Liver (tissue), 3 donors: ENCODE measurements around the gene RBM38.

Experiments used
- FOXA1 ChIP-seq: IDR thresholded peaks from 2 replicates; pipeline ENCODE4 v1.6.1; 2016; ENCODE audit warnings: antibody characterized with exemption
- GABPA ChIP-seq, 2 donors: IDR thresholded peaks in 1 of 2; conservative IDR thresholded peaks in 1 of 2; 2 replicates each; pipeline ENCODE4 v1.6.1; 2016; ENCODE audit warnings: antibody characterized with exemption in 2 of 2, mild to moderate bottlenecking in 1 of 2, moderate library complexity in 1 of 2
- HNF4G ChIP-seq: IDR thresholded peaks from 2 replicates; pipeline ENCODE4 v1.6.1; 2016; ENCODE audit warnings: antibody characterized with exemption
- JUND ChIP-seq, 2 donors: IDR thresholded peaks; 2 replicates each; pipeline ENCODE4 v1.6.1; 2016; ENCODE audit warnings: antibody characterized with exemption in 2 of 2
- RAD21 ChIP-seq, 2 donors: IDR thresholded peaks; 2 replicates each; pipeline ENCODE4 v1.6.1; 2016; ENCODE audit warnings: antibody characterized with exemption in 2 of 2, mild to moderate bottlenecking in 2 of 2
- SP1 ChIP-seq: IDR thresholded peaks from 2 replicates; pipeline ENCODE4 v1.6.1; 2018; ENCODE audit warnings: antibody characterized with exemption, mild to moderate bottlenecking
- TAF1 ChIP-seq: conservative IDR thresholded peaks from 2 replicates; pipeline ENCODE4 v1.6.1; 2016; ENCODE audit warnings: antibody characterized with exemption, mild to moderate bottlenecking
- YY1 ChIP-seq: IDR thresholded peaks from 2 replicates; pipeline ENCODE4 v1.6.1; 2016; ENCODE audit warnings: antibody characterized with exemption, mild to moderate bottlenecking
- TF ChIP-seq, protein P1 (sequence below): fragments of 150-350 bp; IDR thresholded peaks from 2 replicates; pipeline ENCODE4 v1.5.1; 2017; ENCODE audit warnings: improper control_type of control experiment, low read depth, low read length; ENCODE audit not compliant: missing input control
- TF ChIP-seq, protein P2 (sequence below): IDR thresholded peaks from 2 replicates; pipeline ENCODE4 v1.6.1; 2016; ENCODE audit warnings: antibody characterized with exemption
- TF ChIP-seq, protein P3 (sequence below): IDR thresholded peaks from 2 replicates; pipeline ENCODE4 v1.6.1; 2016; ENCODE audit warnings: antibody characterized with exemption
- TF ChIP-seq, protein P4 (sequence below): IDR thresholded peaks from 2 replicates; pipeline ENCODE4 v1.6.1; 2016; ENCODE audit warnings: antibody characterized with exemption, mild to moderate bottlenecking
- TF ChIP-seq, protein P5 (sequence below): IDR thresholded peaks from 2 replicates; pipeline ENCODE4 v1.6.1; 2016; ENCODE audit warnings: antibody characterized with exemption
- donor health status: healthy.
- donor health status: healthy.

DNA sequence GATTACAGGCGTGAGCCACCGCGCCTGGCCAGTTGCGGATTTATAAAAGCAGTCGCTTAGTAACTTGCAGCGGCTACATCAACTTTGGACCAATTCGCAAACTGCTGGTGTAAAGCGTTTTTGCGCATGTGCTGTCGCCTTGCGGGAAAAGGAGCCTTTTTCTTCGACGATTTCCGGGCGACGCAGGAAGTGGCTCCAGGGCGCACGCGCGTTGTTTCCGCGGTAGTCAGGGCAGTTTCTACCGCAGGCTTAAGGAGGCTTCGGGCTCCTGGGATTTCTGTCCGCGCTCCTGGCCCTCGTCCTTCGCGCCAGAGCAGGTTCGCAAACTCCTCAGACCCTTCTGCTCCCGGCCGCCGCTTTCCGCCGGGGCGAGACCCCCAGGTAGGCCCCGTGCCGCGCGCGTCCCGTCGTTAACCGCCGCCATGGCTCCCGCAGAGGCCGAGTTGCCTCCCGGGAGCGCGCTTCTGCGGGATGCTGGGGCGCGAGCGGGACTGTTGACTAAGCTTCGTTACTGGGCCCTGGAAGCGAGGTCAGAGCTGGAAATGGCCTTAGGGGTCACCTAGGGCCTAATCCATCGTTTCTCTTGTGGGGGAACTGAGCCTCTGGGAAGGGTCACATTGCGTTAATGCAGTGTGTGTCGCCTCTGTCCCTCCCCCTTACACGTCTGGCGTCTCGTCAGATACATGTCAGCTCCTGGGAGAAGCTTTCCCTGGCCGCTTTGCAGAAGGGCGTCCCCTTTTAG is 40.0 kb upstream of the RBM38 start, which contains the start of gene RAE1:
- TF ChIP-seq RAD21 (IDR thresholded peaks at IDR 0.05), result no peak
- TF ChIP-seq, protein P1, sequence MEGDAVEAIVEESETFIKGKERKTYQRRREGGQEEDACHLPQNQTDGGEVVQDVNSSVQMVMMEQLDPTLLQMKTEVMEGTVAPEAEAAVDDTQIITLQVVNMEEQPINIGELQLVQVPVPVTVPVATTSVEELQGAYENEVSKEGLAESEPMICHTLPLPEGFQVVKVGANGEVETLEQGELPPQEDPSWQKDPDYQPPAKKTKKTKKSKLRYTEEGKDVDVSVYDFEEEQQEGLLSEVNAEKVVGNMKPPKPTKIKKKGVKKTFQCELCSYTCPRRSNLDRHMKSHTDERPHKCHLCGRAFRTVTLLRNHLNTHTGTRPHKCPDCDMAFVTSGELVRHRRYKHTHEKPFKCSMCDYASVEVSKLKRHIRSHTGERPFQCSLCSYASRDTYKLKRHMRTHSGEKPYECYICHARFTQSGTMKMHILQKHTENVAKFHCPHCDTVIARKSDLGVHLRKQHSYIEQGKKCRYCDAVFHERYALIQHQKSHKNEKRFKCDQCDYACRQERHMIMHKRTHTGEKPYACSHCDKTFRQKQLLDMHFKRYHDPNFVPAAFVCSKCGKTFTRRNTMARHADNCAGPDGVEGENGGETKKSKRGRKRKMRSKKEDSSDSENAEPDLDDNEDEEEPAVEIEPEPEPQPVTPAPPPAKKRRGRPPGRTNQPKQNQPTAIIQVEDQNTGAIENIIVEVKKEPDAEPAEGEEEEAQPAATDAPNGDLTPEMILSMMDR, result no peak
- peak; percentile 94 for TF ChIP-seq YY1
- peak; percentile 32 for TF ChIP-seq SP1
- TF ChIP-seq, protein P2, sequence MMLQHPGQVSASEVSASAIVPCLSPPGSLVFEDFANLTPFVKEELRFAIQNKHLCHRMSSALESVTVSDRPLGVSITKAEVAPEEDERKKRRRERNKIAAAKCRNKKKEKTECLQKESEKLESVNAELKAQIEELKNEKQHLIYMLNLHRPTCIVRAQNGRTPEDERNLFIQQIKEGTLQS, result no peak
- TF ChIP-seq, protein P3, sequence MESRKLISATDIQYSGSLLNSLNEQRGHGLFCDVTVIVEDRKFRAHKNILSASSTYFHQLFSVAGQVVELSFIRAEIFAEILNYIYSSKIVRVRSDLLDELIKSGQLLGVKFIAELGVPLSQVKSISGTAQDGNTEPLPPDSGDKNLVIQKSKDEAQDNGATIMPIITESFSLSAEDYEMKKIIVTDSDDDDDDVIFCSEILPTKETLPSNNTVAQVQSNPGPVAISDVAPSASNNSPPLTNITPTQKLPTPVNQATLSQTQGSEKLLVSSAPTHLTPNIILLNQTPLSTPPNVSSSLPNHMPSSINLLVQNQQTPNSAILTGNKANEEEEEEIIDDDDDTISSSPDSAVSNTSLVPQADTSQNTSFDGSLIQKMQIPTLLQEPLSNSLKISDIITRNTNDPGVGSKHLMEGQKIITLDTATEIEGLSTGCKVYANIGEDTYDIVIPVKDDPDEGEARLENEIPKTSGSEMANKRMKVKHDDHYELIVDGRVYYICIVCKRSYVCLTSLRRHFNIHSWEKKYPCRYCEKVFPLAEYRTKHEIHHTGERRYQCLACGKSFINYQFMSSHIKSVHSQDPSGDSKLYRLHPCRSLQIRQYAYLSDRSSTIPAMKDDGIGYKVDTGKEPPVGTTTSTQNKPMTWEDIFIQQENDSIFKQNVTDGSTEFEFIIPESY, result no peak
- TF ChIP-seq GABPA (IDR thresholded peaks at IDR 0.05 in 1 of 2, conservative IDR thresholded peaks at IDR 0.05 in 1 of 2), result peak; percentile 76 to 96
- TF ChIP-seq, protein P4, sequence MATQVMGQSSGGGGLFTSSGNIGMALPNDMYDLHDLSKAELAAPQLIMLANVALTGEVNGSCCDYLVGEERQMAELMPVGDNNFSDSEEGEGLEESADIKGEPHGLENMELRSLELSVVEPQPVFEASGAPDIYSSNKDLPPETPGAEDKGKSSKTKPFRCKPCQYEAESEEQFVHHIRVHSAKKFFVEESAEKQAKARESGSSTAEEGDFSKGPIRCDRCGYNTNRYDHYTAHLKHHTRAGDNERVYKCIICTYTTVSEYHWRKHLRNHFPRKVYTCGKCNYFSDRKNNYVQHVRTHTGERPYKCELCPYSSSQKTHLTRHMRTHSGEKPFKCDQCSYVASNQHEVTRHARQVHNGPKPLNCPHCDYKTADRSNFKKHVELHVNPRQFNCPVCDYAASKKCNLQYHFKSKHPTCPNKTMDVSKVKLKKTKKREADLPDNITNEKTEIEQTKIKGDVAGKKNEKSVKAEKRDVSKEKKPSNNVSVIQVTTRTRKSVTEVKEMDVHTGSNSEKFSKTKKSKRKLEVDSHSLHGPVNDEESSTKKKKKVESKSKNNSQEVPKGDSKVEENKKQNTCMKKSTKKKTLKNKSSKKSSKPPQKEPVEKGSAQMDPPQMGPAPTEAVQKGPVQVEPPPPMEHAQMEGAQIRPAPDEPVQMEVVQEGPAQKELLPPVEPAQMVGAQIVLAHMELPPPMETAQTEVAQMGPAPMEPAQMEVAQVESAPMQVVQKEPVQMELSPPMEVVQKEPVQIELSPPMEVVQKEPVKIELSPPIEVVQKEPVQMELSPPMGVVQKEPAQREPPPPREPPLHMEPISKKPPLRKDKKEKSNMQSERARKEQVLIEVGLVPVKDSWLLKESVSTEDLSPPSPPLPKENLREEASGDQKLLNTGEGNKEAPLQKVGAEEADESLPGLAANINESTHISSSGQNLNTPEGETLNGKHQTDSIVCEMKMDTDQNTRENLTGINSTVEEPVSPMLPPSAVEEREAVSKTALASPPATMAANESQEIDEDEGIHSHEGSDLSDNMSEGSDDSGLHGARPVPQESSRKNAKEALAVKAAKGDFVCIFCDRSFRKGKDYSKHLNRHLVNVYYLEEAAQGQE, result no peak
- TF ChIP-seq FOXA1, result no peak
- TF ChIP-seq JUND (IDR thresholded peaks at IDR 0.05), result no peak
- no peak for TF ChIP-seq TAF1
- no peak for TF ChIP-seq HNF4G
- TF ChIP-seq, protein P5, sequence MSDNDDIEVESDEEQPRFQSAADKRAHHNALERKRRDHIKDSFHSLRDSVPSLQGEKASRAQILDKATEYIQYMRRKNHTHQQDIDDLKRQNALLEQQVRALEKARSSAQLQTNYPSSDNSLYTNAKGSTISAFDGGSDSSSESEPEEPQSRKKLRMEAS, result peak; percentile 85
